CD14-positive monocyte (primary cell): ENCODE data around the gene POLR3K. TPM values are rescaled to one million over a fixed set of nuclear protein-coding genes. Genes with fewer than 3 reads are reported as not detected.

Source experiments
- DNase-seq, 3 donors: peaks; one replicate each; pipeline ENCODE4 v3.0.0-alpha.2; 2011 to 2022
- H2AFZ ChIP-seq: 2 replicates; pipeline ENCODE4 v1.6.0; 2012; ENCODE audit warnings: mild to moderate bottlenecking, low read depth, low read length, inconsistent platforms; ENCODE audit not compliant: insufficient read depth, poor library complexity, severe bottlenecking
- H3K27ac ChIP-seq, 2 donors: 1 replicate in 1 of 2; 2 replicates in 1 of 2; pipeline ENCODE4 v1.5.1; 2012 to 2013; ENCODE audit warnings: low read length in 2 of 2, control low read depth in 1 of 2, inconsistent platforms in 1 of 2, low read depth in 1 of 2, mild to moderate bottlenecking in 1 of 2
- H3K27me3 ChIP-seq, 2 donors: one replicate each; pipeline versions ENCODE4 v1.6.0 to v1.6.1; 2011 to 2013; ENCODE audit warnings: low read length in 2 of 2; ENCODE audit not compliant: control insufficient read depth in 2 of 2, insufficient read depth in 2 of 2
- H3K36me3 ChIP-seq, 2 donors: replicated peaks in 1 of 2; 1 replicate in 1 of 2; 2 replicates in 1 of 2; pipeline versions ENCODE4 v1.5.1 to v1.6.1; 2012 to 2013; ENCODE audit warnings: low read length in 2 of 2, control low read depth in 1 of 2, inconsistent platforms in 1 of 2, mild to moderate bottlenecking in 1 of 2; ENCODE audit not compliant: insufficient read depth in 2 of 2, control insufficient read depth in 1 of 2
- H3K4me1 ChIP-seq, 2 donors: 1 replicate in 1 of 2; 2 replicates in 1 of 2; pipeline versions ENCODE4 v1.5.1 to v1.6.1; 2012 to 2013; ENCODE audit warnings: low read length in 2 of 2, control low read depth in 1 of 2, inconsistent platforms in 1 of 2, mild to moderate bottlenecking in 1 of 2, moderate library complexity in 1 of 2; ENCODE audit not compliant: insufficient read depth in 2 of 2, control insufficient read depth in 1 of 2
- H3K4me2 ChIP-seq: replicated peaks from 2 replicates; pipeline ENCODE3; 2012; ENCODE audit warnings: low read length, moderate library complexity, mild to moderate bottlenecking; ENCODE audit not compliant: poor library complexity, severe bottlenecking; ENCODE audit errors: extremely low read depth
- H3K4me3 ChIP-seq, 3 experiments: fragments of 200-600 bp in 1 of 3; sonication (generic) in 1 of 3; replicated peaks in 1 of 3; 1 replicate in 2 of 3; 2 replicates in 1 of 3; pipeline ENCODE4 v1.5.1; 2011 to 2013; ENCODE audit warnings: low read length in 3 of 3, mild to moderate bottlenecking in 3 of 3, control low read depth in 2 of 3, low read depth in 2 of 3, inconsistent platforms in 1 of 3, moderate library complexity in 1 of 3
- H3K79me2 ChIP-seq: 2 replicates; pipeline ENCODE4 v1.6.0; 2012; ENCODE audit warnings: mild to moderate bottlenecking, control low read depth, inconsistent platforms, low read length, moderate library complexity; ENCODE audit not compliant: insufficient read depth
- H3K9ac ChIP-seq: 2 replicates; pipeline ENCODE4 v1.6.0; 2017; ENCODE audit warnings: low read length, mild to moderate bottlenecking; ENCODE audit not compliant: insufficient read depth, poor library complexity, severe bottlenecking
- H3K9me3 ChIP-seq, 2 donors: replicated peaks in 1 of 2; 1 replicate in 1 of 2; 2 replicates in 1 of 2; pipeline versions ENCODE4 v1.5.1 to v1.6.1; 2012 to 2013; ENCODE audit warnings: low read length in 2 of 2, control low read depth in 1 of 2; ENCODE audit not compliant: control insufficient read depth in 1 of 2, insufficient read depth in 1 of 2
- H4K20me1 ChIP-seq: 2 replicates; pipeline ENCODE4 v1.6.0; 2012; ENCODE audit warnings: mild to moderate bottlenecking, low read length, control low read depth, moderate library complexity; ENCODE audit not compliant: insufficient read depth
- H3K27ac Mint-ChIP-seq, 7 donors: one replicate each; pipeline ENCODE4 v1.8.0; 2020; ENCODE audit warnings: mild to moderate bottlenecking in 7 of 7, mixed read lengths in 7 of 7, moderate library complexity in 6 of 7, inconsistent platforms in 2 of 7
- H3K27me3 Mint-ChIP-seq, 3 donors: one replicate each; pipeline ENCODE4 v1.8.0; 2021 to 2022; ENCODE audit warnings: low read depth in 3 of 3, mild to moderate bottlenecking in 3 of 3, mixed read lengths in 3 of 3, moderate library complexity in 3 of 3, inconsistent platforms in 1 of 3
- H3K36me3 Mint-ChIP-seq, 2 donors: one replicate each; pipeline ENCODE4 v1.8.0; 2020; ENCODE audit warnings: mixed read lengths in 2 of 2, inconsistent platforms in 1 of 2, mild to moderate bottlenecking in 1 of 2
- H3K4me1 Mint-ChIP-seq: one replicate; pipeline ENCODE4 v1.8.0; 2020; ENCODE audit warnings: mild to moderate bottlenecking, mixed read lengths
- H3K4me3 Mint-ChIP-seq, 2 donors: one replicate each; pipeline ENCODE4 v1.8.0; 2020; ENCODE audit warnings: mild to moderate bottlenecking in 2 of 2, mixed read lengths in 2 of 2, moderate library complexity in 1 of 2
- H3K9me3 Mint-ChIP-seq, 7 donors: one replicate each; pipeline ENCODE4 v1.8.0; 2020 to 2022; ENCODE audit warnings: mixed read lengths in 7 of 7, mild to moderate bottlenecking in 6 of 7, moderate library complexity in 6 of 7, inconsistent platforms in 2 of 7
- CTCF ChIP-seq: fragments of 200-600 bp; IDR thresholded peaks from one replicate; pipeline ENCODE4 v1.8.0; 2022; ENCODE audit warnings: antibody characterized with exemption, mild to moderate bottlenecking
- WGBS: methylation state at CpG from one replicate; pipeline ENCODE4 v1.1.5; 2013; ENCODE audit warnings: missing lambda C conversion rate; ENCODE audit not compliant: insufficient coverage; 5-methylcytosine and 5-hydroxymethylcytosine counted together
- intact Hi-C, 2 donors: fragments of 100-400 bp; cut with micrococcal nuclease; formaldehyde crosslinking; loops; one replicate each; pipeline versions ENCODE4 v1.15.0 to v1.15.1; 2023
- polyA plus RNA-seq, 3 donors: library from polyadenylated mRNA; depleted of rRNA in 1 of 3; unstranded in 2 of 3; stranded (reverse) in 1 of 3; fragments of 300-500 nt in 2 of 3; fragments of >200 nt in 1 of 3; fragmentation: Illumina TruSeq in 2 of 3; gene quantifications; 1 replicate in 2 of 3; 2 replicates in 1 of 3; pipeline ENCODE4 v1.2.3, GENCODE V29; 2012 to 2021

POLR3K gene
- polyA plus RNA-seq, 3 donors = 9.9 to 20.8 (median 18.7) TPM

GRCh38 chr16:54237-54581, 801 bp upstream of the POLR3K start:
- intact Hi-C loops = loop anchor here in 1 of 2 donors (2.0 kb wide), 1 partner anchor 25 kb away; the partner anchor contains the start of gene MPG
- H2AFZ ChIP-seq = peak overlapping the region; percentile 100
- Mint-ChIP-seq H3K4me1 (peaks cover 33% of the 10 kb centered on the region), H3K27ac (peak overlapping the region in 4 of 7 donors; percentile 53 to 74 (median 66)), H3K9me3 (peaks cover 0 to 2% (median 0%) of the 10 kb centered on the region in 7 donors), H3K36me3 (peaks cover 41 to 45% of the 10 kb centered on the region in 2 donors), H3K27me3 (no peaks in the 10 kb centered on the region), H3K4me3 (peak overlapping the region; percentile 99)
- peak overlapping the region; percentile 91 for H3K4me2 ChIP-seq
- no peak for DNase-seq
- peaks cover 11% of the 10 kb centered on the region for H4K20me1 ChIP-seq
- peak overlapping the region in 1 of 2 donors; percentile 78 for H3K27ac ChIP-seq
- peaks cover 11 to 20% of the 10 kb centered on the region in 2 donors for H3K4me1 ChIP-seq
- peak overlapping the region; percentile 83 for H3K9ac ChIP-seq
- peaks cover 50% of the 10 kb centered on the region for H3K79me2 ChIP-seq
- peak overlapping the region; percentile 58 to 97 (median 87) for H3K4me3 ChIP-seq
- 75% methylated on average over 2 of the region's 12 CpGs for WGBS
- H3K9me3 ChIP-seq = no peaks in the 10 kb centered on the region
- no peak for TF ChIP-seq CTCF
- H3K27me3 ChIP-seq = no peaks in the 10 kb centered on the region
- H3K36me3 ChIP-seq = peaks cover 14 to 39% of the 10 kb centered on the region in 2 donors

- no peak overlapping the region for H3K27ac ChIP-seq
- peaks cover 11% of the 10 kb centered on the region for H4K20me1 ChIP-seq
- TF ChIP-seq CTCF = no peak
- no peak overlapping the region for H3K9ac ChIP-seq
- Mint-ChIP-seq H3K9me3 (peaks cover 0 to 2% (median 0%) of the 10 kb centered on the region in 7 donors), H3K4me3 (no peak overlapping the region), H3K36me3 (peaks cover 36 to 47% of the 10 kb centered on the region in 2 donors), H3K27me3 (peaks cover 0 to 5% (median 0%) of the 10 kb centered on the region in 3 donors), H3K27ac (peak overlapping the region in 2 of 7 donors; percentile 44 to 63), H3K4me1 (peaks cover 23% of the 10 kb centered on the region)
- H3K79me2 ChIP-seq = peaks cover 58% of the 10 kb centered on the region
- no peak for DNase-seq
- peaks cover 11 to 20% of the 10 kb centered on the region in 2 donors for H3K4me1 ChIP-seq
- no peak overlapping the region for H3K4me2 ChIP-seq
- WGBS = 93% methylated on average over 8 of the region's 15 CpGs
- peaks cover 27 to 44% of the 10 kb centered on the region in 2 donors for H3K36me3 ChIP-seq
- no peak overlapping the region for H3K4me3 ChIP-seq
- H3K27me3 ChIP-seq = no peaks in the 10 kb centered on the region
- no peak overlapping the region for H2AFZ ChIP-seq
- intact Hi-C loops = no loop called here
- no peaks in the 10 kb centered on the region for H3K9me3 ChIP-seq
Measured at GRCh38 chr16:50769-51591, 2.4 kb downstream of the POLR3K start.
